ENCODE measurements around the gene THRAP3.

GRCh38 chr1:36269408-36269838, 45.2 kb downstream of the THRAP3 start:
- TF ChIP-seq CTCF (IDR thresholded peaks at IDR 0.05; ENCODE audit: extremely low read depth in 1 of 2, insufficient read depth in 1 of 2, low read depth in 1 of 2, low read length in 2 of 2) (no peak), EZH2 (IDR thresholded peaks at IDR 0.05; ENCODE audit: borderline replicate concordance, low read depth, low read length, severe bottlenecking) (no peak), FOS (IDR thresholded peaks at IDR 0.05; ENCODE audit: borderline replicate concordance, insufficient read depth, low read length) (no peak), MYC (IDR thresholded peaks at IDR 0.05; ENCODE audit: low read depth, low read length) (no peak), POLR2A (IDR thresholded peaks at IDR 0.05; ENCODE audit: low read depth, low read length) (no peak), POLR2AphosphoS5 (IDR thresholded peaks at IDR 0.05; ENCODE audit: insufficient read depth, low read depth, low read length) (no peak), MAX (IDR thresholded peaks at IDR 0.05; ENCODE audit: insufficient read depth, insufficient read length) (no peak), JUN (IDR thresholded peaks at IDR 0.05; ENCODE audit: borderline replicate concordance, insufficient read depth, insufficient read length, low read depth) (no peak), GATA2 (IDR thresholded peaks at IDR 0.05; ENCODE audit: insufficient read depth, insufficient read length, low read depth, low read length) (no peak)
